Stomach (tissue), 9 donors: Measurements from ENCODE around the gene LRRC75B. TPM values are rescaled to one million over a fixed set of nuclear protein-coding genes. Genes with fewer than 3 reads are reported as not detected.
"Not testable (repeated sequence)": the region's sequence is repeated elsewhere in the genome, so short reads cannot be mapped to it uniquely, and the experiment has no call there.

Source experiments
- DNase-seq, 2 donors: peaks; one replicate each; pipeline versions ENCODE4 v3.0.0 to v3.0.0-alpha.2; 2013 to 2019
- H3K27ac ChIP-seq, 5 donors: fragments of 200-600 bp in 4 of 5; sonication (generic) in 4 of 5; one replicate each; pipeline ENCODE4 v1.5.1; 2013 to 2019; ENCODE audit warnings: mild to moderate bottlenecking in 1 of 5, moderate library complexity in 1 of 5
- H3K27me3 ChIP-seq, 3 donors: fragments of 200-600 bp; sonication (generic); one replicate each; pipeline ENCODE4 v1.5.1; 2017 to 2019; ENCODE audit warnings: mixed run types in 1 of 3
- H3K36me3 ChIP-seq, 4 donors: fragments of 200-600 bp; sonication (generic); 1 replicate in 3 of 4; 2 replicates in 1 of 4; pipeline ENCODE4 v1.5.1; 2016 to 2019
- H3K4me1 ChIP-seq, 4 donors: fragments of 200-600 bp; sonication (generic); one replicate each; pipeline ENCODE4 v1.5.1; 2016 to 2019
- H3K4me3 ChIP-seq, 4 donors: fragments of 200-600 bp; sonication (generic) in 3 of 4; one replicate each; pipeline ENCODE4 v1.5.1; 2016 to 2019; ENCODE audit warnings: mild to moderate bottlenecking in 1 of 4
- H3K9me3 ChIP-seq, 4 donors: fragments of 200-600 bp; sonication (generic); one replicate each; pipeline ENCODE4 v1.5.1; 2016 to 2019
- CTCF ChIP-seq, 7 experiments: fragments of 450-650 bp in 4 of 7; fragments of 200-600 bp in 3 of 7; sonication (generic) in 3 of 7; IDR thresholded peaks; one replicate each; pipeline ENCODE4 v1.5.1; 2016 to 2019; ENCODE audit warnings: antibody characterized with exemption in 7 of 7, control low read depth in 2 of 7, mild to moderate bottlenecking in 1 of 7
- WGBS, 5 donors: extraction: QIAGEN DNeasy Blood & Tissue Kit in 3 of 5; methylation state at CpG; one replicate each; pipeline versions ENCODE4 v1.1.5 to v1.1.7; 2013 to 2018; 5-methylcytosine and 5-hydroxymethylcytosine counted together
- intact Hi-C: fragments of 100-400 bp; cut with DNase I; formaldehyde crosslinking; loops from one replicate; pipeline ENCODE4 v1.15.1; 2023; ENCODE audit warnings: low total_unique reads
- polyA plus RNA-seq, 3 donors: library from polyadenylated mRNA; stranded (reverse); fragments of 200-250 nt; gene quantifications; one replicate each; pipeline ENCODE4 v1.2.3, GENCODE V29; 2013
- total RNA-seq, 5 donors: library from RNA; depleted of rRNA; stranded (reverse); fragments of >200 nt; gene quantifications; one replicate each; pipeline versions ENCODE4 v1.1.0 to v1.2.3, GENCODE V29; 2014 to 2016
- donor health status: healthy with polysubstance abuse.
- donor health status: Bipolar disorder and iron deficiency.
- donor health status: healthy.

LRRC75B gene
- total and polyA plus RNA-seq, 8 donors: 7.2 to 31.7 (median 25.4) TPM

GRCh38 chr22:24629069-24629468, 36.2 kb upstream of the LRRC75B start:
- intact Hi-C loops, H3K36me3 ChIP-seq, H3K27me3 ChIP-seq, H3K27ac ChIP-seq, H3K4me3 ChIP-seq, H3K9me3 ChIP-seq, DNase-seq: not testable (repeated sequence)
- TF ChIP-seq CTCF (IDR thresholded peaks at IDR 0.05): peak in 3 of 7 experiments; percentile 15 to 44 (median 30)
- H3K4me1 ChIP-seq: peaks cover 0 to 24% (median 13%) of the 10 kb centered on the region in 4 donors
- WGBS, 5 donors: 35 to 78% (median 67%) methylated on average over 3 to 9 of the region's 11 CpGs

- H3K4me3 ChIP-seq, H3K9me3 ChIP-seq, H3K27me3 ChIP-seq, DNase-seq, H3K36me3 ChIP-seq, H3K27ac ChIP-seq, intact Hi-C loops: not testable (repeated sequence)
- WGBS, 5 donors: 78 to 95% (median 86%) methylated on average over 3 to 13 of the region's 16 CpGs; no CpG with 5 or more reads in 1 of the 5 donors
- H3K4me1 ChIP-seq: peaks cover 0 to 20% (median 13%) of the 10 kb centered on the region in 4 donors
Measured at GRCh38 chr22:24627911-24628310, 35.0 kb upstream of the LRRC75B start.

GRCh38 chr22:24622596-24622995, 29.7 kb upstream of the LRRC75B start:
- H3K27me3 ChIP-seq, intact Hi-C loops, H3K9me3 ChIP-seq, H3K4me1 ChIP-seq, DNase-seq, H3K27ac ChIP-seq, H3K4me3 ChIP-seq, H3K36me3 ChIP-seq: not testable (repeated sequence)
- 49 to 75% (median 65%) methylated on average over 2 of the region's 2 CpGs for WGBS, 5 donors

- intact Hi-C loops, H3K27ac ChIP-seq, H3K4me1 ChIP-seq, H3K27me3 ChIP-seq, DNase-seq, H3K4me3 ChIP-seq, H3K9me3 ChIP-seq, H3K36me3 ChIP-seq: not testable (repeated sequence)
- 66 to 85% (median 76%) methylated on average over 3 to 4 of the region's 5 CpGs for WGBS, 5 donors
Measured at GRCh38 chr22:24621244-24621643, 28.4 kb upstream of the LRRC75B start.

GRCh38 chr22:24614794-24615193, 21.9 kb upstream of the LRRC75B start:
- DNase-seq: not testable (repeated sequence)

GRCh38 chr22:24609888-24610287, 17.0 kb upstream of the LRRC75B start:
- intact Hi-C loops, H3K9me3 ChIP-seq, H3K27me3 ChIP-seq, H3K4me3 ChIP-seq, H3K27ac ChIP-seq, DNase-seq, H3K36me3 ChIP-seq, H3K4me1 ChIP-seq: not testable (repeated sequence)
- 97 to 100% (median 99%) methylated on average over 1 to 3 of the region's 3 CpGs; no CpG with 5 or more reads in 1 of the 5 donors for WGBS, 5 donors

More at GRCh38 chr22:24614794-24615193, 21.9 kb upstream of the LRRC75B start:
- intact Hi-C loops, H3K27me3 ChIP-seq, H3K4me1 ChIP-seq, H3K4me3 ChIP-seq, H3K9me3 ChIP-seq, H3K36me3 ChIP-seq, H3K27ac ChIP-seq: not testable (repeated sequence)
- 80 to 89% (median 85%) methylated on average over 8 to 15 of the region's 15 CpGs for WGBS, 5 donors

- H3K27ac ChIP-seq, H3K9me3 ChIP-seq, H3K4me3 ChIP-seq, intact Hi-C loops, H3K27me3 ChIP-seq, DNase-seq, H3K36me3 ChIP-seq: not testable (repeated sequence)
- peaks cover under 1 to 19% (median 9%) of the 10 kb centered on the region in 4 donors for H3K4me1 ChIP-seq
- 70 to 89% (median 87%) methylated on average over 4 to 6 of the region's 6 CpGs for WGBS, 5 donors
Measured at GRCh38 chr22:24608327-24608726, 15.5 kb upstream of the LRRC75B start.

- Histone ChIP-seq H3K4me3 (peak overlapping the region in 3 of 4 donors; percentile 18 to 22 (median 19)), H3K4me1 (peaks cover 7 to 27% (median 14%) of the 10 kb centered on the region in 4 donors), H3K27ac (peak overlapping the region in 2 of 5 donors; percentile 32 to 72)
- H3K9me3 ChIP-seq, H3K36me3 ChIP-seq, H3K27me3 ChIP-seq, intact Hi-C loops: not testable (repeated sequence)
- DNase-seq: peak in 1 of 2 donors; percentile 32
- 58 to 71% (median 66%) methylated on average over 6 to 18 of the region's 18 CpGs for WGBS, 5 donors
Measured at GRCh38 chr22:24607429-24607983, 14.6 kb upstream of the LRRC75B start.

- H3K27me3 ChIP-seq, intact Hi-C loops, DNase-seq, H3K27ac ChIP-seq, H3K9me3 ChIP-seq, H3K4me3 ChIP-seq, H3K36me3 ChIP-seq: not testable (repeated sequence)
- H3K4me1 ChIP-seq: peaks cover 17 to 39% (median 26%) of the 10 kb centered on the region in 4 donors
- WGBS, 5 donors: 63 to 90% (median 83%) methylated on average over 2 of the region's 2 CpGs
Measured at GRCh38 chr22:24606340-24606739, 13.5 kb upstream of the LRRC75B start.

- WGBS, 5 donors: 12 to 19% (median 15%) methylated on average over 13 to 18 of the region's 18 CpGs
- DNase-seq: peak in 1 of 2 donors; percentile 47
- H3K4me3 ChIP-seq: peak overlapping the region; percentile 30 to 39 (median 31)
- H3K9me3 ChIP-seq, H3K27me3 ChIP-seq, H3K36me3 ChIP-seq, intact Hi-C loops: not testable (repeated sequence)
- peaks cover 22 to 47% (median 30%) of the 10 kb centered on the region in 4 donors for H3K4me1 ChIP-seq
- peak overlapping the region in 4 of 5 donors; percentile 60 to 69 (median 66) for H3K27ac ChIP-seq
Measured at GRCh38 chr22:24603770-24604629, 11.1 kb upstream of the LRRC75B start.
